ENCODE data around the gene JAK3. TPM values are rescaled to one million over a fixed set of nuclear protein-coding genes. Genes with fewer than 3 reads are reported as not detected.

JAK3 gene
- total and polyA plus RNA-seq, 10 of the 15 experiments (the other 5 are each of a cell fraction or from before 2014, with no cell fraction given) = 7.8 to 67.9 (median 33.3) TPM

DNA sequence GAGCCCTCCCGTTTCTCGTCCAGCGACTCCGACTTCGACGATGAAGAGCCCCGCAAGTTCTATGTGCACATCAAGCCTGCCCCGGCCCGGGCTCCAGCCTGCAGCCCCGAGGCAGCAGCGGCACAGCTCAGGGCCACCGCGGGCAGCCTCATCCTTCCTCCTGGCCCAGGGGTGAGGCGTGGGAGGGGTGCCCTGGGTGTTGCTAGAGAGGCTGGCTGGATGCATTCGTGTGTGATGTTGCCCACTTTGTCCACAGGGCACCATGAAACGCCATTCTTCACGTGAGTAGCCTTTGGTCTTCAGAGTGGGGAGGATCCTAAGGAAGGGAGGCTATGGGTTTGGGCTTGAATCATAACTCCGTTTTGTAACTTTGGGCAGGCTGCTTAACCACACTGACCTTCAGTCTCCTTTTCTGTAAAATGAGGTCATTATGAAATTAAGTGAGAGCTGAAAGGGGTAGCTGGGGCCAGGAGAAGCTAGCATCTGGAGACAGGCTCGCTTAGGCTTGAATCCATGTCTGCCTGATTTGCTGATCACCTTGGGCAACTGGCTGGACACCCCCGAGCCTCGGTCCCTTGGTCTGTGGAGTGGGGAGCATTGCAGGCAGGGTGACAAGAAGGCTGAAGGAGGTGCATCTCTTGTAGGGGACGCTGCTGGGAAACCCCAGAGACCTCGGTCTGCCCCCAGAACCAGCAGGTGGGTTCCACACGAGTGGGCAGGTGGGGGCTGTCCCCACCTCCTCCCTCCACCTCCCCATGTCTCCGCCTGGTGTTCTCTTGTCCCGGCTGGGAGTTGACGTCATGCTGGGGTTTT, 71.6 kb downstream of the JAK3 start:
- H3K4me2 ChIP-seq (ENCODE audit: control insufficient read depth, insufficient read depth) = peak overlapping the region; percentile 75
- POLR2A ChIA-PET = interaction anchor here (0.5 to 2.1 kb wide), 11 partner anchors 9 to 253 kb away, joined by 3 to 23 read pairs (median 4); partner anchors contain the start of gene FCHO1
- peak; percentile 61 for TF ChIP-seq JUNB (IDR thresholded peaks at IDR 0.05)
- no peak for TF ChIP-seq SMAD1 (IDR thresholded peaks at IDR 0.05; ENCODE audit: low read depth, partially characterized antibody)
- peak; percentile 99 for TF ChIP-seq TCF12 (IDR thresholded peaks at IDR 0.05; ENCODE audit: low read depth, low read length)
- no peak for TF ChIP-seq ZBTB11 (CRISPR knock-in tag; IDR thresholded peaks at IDR 0.05)
- TF ChIP-seq RCOR1 (conservative IDR thresholded peaks at IDR 0.05; ENCODE audit: low read depth, low read length) = no peak
- peak; percentile 81; the same call in 1 of the 2 replicates for TF ChIP-seq ESRRA (IDR thresholded peaks at IDR 0.05; ENCODE audit: low read length)
- no peak for TF ChIP-seq SIN3A (IDR thresholded peaks at IDR 0.05; ENCODE audit: low read depth, low read length)
- no peak for TF ChIP-seq CTCF (IDR thresholded peaks at IDR 0.05 in 2 of 3, conservative IDR thresholded peaks at IDR 0.05 in 1 of 3; ENCODE audit: control insufficient read depth in 2 of 3, extremely low read depth in 1 of 3, insufficient read depth in 1 of 3, low read depth in 3 of 3, low read length in 3 of 3)
- no peak for TF ChIP-seq CHD4 (IDR thresholded peaks at IDR 0.05)
- TF ChIP-seq EGR1 (IDR thresholded peaks at IDR 0.05; ENCODE audit: borderline replicate concordance in 1 of 2, low read depth in 2 of 2, low read length in 2 of 2) = peak in 1 of 2 experiments; percentile 95; a peak in 2 of 3 replicates
- 0 out of 4 replicates have a peak, but pooled peaks of 1 of the 2 experiments have one; percentile 38 for TF ChIP-seq SRF (IDR thresholded peaks at IDR 0.05; ENCODE audit: low read depth in 2 of 2, low read length in 2 of 2)
- TF ChIP-seq RFX5 (IDR thresholded peaks at IDR 0.05; ENCODE audit: low read depth, low read length) = no peak
- no peak for TF ChIP-seq IRF3 (IDR thresholded peaks at IDR 0.05)
- peak in 1 of 2 experiments; percentile 60; a peak in 2 of 4 replicates for TF ChIP-seq ETV6 (conservative IDR thresholded peaks at IDR 0.05 in 1 of 2, IDR thresholded peaks at IDR 0.05 in 1 of 2; ENCODE audit: borderline replicate concordance in 1 of 2, low read depth in 1 of 2)
- TF ChIP-seq ATF7 (IDR thresholded peaks at IDR 0.05; ENCODE audit: low read depth) = peak; percentile 99

More for the DNA sequence above, 71.6 kb downstream of the JAK3 start:
- in situ Hi-C loops (cut with MboI) = no loop called here
- intact Hi-C loops (cut with micrococcal nuclease; ENCODE audit: unreplicated experiment) = loop anchor here (2.0 to 5.0 kb wide), 2 partner anchors 21 to 81 kb away; partner anchors contain the start of gene RPL18A
- WGBS (ENCODE audit: insufficient coverage, insufficient replicate concordance, low lambda C conversion rate, missing lambda C conversion rate) = 2% methylated on average over 20 of the region's 27 CpGs
- ChIA-PET RAD21 (ENCODE audit: unreplicated experiment) (interaction anchor here (0.5 to 5.0 kb wide), 13 partner anchors 10 to 156 kb away, joined by 3 to 96 read pairs (median 4); partner anchors contain the start of genes CCDC124, FCHO1, JAK3 and MAP1S), CTCF (interaction anchor here (0.6 to 4.4 kb wide), 27 partner anchors 10 to 224 kb away, joined by 3 to 28 read pairs (median 5); partner anchors contain the start of genes CCDC124, JAK3 and MAP1S), SMC1A (ENCODE audit: uncharacterized antibody, unreplicated experiment) (interaction anchor here (0.8 to 2.6 kb wide), 17 partner anchors 10 to 249 kb away, joined by 3 to 20 read pairs (median 5); partner anchors contain the start of genes FCHO1, MAP1S and RPL18A)
- H3K36me3 ChIP-seq (ENCODE audit: control insufficient read depth in 2 of 2, insufficient read depth in 2 of 2, low read length in 1 of 2) = peaks cover 7 to 12% of the 10 kb centered on the region in 2 experiments
- ATAC-seq = peak; percentile 86
- peak; percentile 80 for DNase-seq (ENCODE audit: low read depth, low spot score)
- peak; percentile 71 for FAIRE-seq
- H3K4me3 ChIP-seq = no peak overlapping the region
- H3K79me2 ChIP-seq (ENCODE audit: control insufficient read depth, insufficient read depth, low read length) = no peaks in the 10 kb centered on the region
- no peaks in the 10 kb centered on the region for H3K27me3 ChIP-seq (replicated peaks in 1 of 2; ENCODE audit: control insufficient read depth in 2 of 2, insufficient read depth in 2 of 2, low read length in 1 of 2)
- peaks cover 20% of the 10 kb centered on the region for H3K4me1 ChIP-seq (ENCODE audit: control insufficient read depth, insufficient read depth, low read length)
- H2AFZ ChIP-seq (ENCODE audit: control insufficient read depth, low read depth, low read length) = no peak overlapping the region
- H3K27ac ChIP-seq (ENCODE audit: control insufficient read depth, insufficient read depth) = peak overlapping the region; percentile 76
- H3K9me3 ChIP-seq (replicated peaks; ENCODE audit: control insufficient read depth, insufficient read depth, low read length) = no peaks in the 10 kb centered on the region
- peak overlapping the region; percentile 9; the same call in 1 of the 2 replicates for H3K9ac ChIP-seq (ENCODE audit: control insufficient read depth, insufficient read depth, low read length)
- H4K20me1 ChIP-seq (ENCODE audit: control insufficient read depth, insufficient read depth) = no peaks in the 10 kb centered on the region; the same call in 1 of the 2 replicates
- BruUV-seq (replicated peaks) = no TSS peak

All from GM12878 (cell line).